Hepatic stellate cell (primary cell): ENCODE measurements around the gene OOSP4A.
"Not testable (repeated sequence)": the region's sequence is repeated elsewhere in the genome, so short reads cannot be mapped to it uniquely, and the experiment has no call there.

Experiments
- DNase-seq: peaks from one replicate; pipeline ENCODE4 v3.0.0; 2011; ENCODE audit warnings: low spot score

OOSP4A gene

GRCh38 chr11:59981106-59981770 lies 17.4 kb downstream of the OOSP4A start:
- no peak for DNase-seq

GRCh38 chr11:59982037-59982436 lies 18.2 kb downstream of the OOSP4A start:
- DNase-seq = not testable (repeated sequence)

GRCh38 chr11:59983212-59983611 lies 19.4 kb downstream of the OOSP4A start:
- no peak for DNase-seq

- DNase-seq = no peak
These were observed 20.5 kb downstream of the OOSP4A start for GRCh38 chr11:59984368-59984767.

GRCh38 chr11:59990421-59990820 lies 26.6 kb downstream of the OOSP4A start:
- no peak for DNase-seq

DNA sequence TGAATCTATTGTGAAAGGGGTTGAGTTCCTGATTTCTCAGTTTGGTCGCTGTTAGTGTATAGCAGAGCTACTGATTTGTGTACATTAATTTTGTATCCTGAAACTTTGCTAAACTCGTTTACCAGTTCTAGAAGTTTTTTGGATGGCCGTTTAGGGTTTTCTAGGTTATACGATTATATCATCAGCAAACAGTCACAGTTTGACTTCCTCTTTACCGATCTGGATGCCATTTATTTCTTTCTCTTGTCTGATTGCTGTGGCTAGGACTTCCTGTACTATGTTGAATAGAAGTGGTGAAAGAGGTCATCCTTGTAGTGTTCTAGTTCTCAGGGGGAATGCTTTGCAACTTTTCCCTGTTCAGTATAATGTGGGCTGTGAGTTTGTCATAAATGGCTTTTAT lies 28.6 kb downstream of the OOSP4A start:
- no peak for DNase-seq

DNA sequence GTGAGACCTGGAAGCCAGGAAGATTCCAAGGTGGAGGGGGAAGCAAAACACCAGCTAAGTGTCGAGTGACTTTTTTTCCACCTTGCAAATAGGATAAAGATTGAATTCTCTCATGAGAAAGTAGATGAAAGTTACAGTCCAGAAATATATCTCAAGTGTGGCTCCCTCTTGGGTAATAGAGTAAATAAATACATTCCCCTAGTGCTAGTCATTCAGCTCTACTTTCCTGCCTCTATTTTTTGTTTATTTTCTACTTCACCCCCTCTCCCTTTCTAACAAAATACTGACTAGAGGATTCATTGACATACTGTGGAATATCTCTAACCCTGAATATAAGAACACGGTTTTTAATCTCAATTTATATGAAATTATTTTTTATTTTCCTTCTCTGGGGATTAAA lies 34.0 kb downstream of the OOSP4A start:
- DNase-seq = no peak

DNA sequence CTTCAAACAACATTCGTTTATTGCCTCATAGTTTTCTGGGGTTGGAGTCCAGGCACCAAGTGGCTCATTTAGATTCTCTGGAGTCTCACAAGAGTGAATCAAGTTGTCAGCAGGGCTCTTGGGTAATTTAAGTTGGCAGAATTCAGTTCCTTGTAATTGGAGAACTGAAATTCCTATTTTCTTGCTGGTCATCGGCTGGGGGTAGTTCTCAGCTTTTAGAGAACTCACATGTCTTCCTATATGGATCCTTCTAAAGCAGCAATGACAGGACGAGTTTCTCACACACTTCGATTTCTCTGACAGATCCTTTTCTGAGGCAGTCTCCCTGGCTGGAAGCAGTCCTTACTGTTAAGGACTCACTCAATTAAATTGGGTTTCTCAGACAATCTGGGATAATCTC lies 35.9 kb downstream of the OOSP4A start:
- no peak for DNase-seq

DNA sequence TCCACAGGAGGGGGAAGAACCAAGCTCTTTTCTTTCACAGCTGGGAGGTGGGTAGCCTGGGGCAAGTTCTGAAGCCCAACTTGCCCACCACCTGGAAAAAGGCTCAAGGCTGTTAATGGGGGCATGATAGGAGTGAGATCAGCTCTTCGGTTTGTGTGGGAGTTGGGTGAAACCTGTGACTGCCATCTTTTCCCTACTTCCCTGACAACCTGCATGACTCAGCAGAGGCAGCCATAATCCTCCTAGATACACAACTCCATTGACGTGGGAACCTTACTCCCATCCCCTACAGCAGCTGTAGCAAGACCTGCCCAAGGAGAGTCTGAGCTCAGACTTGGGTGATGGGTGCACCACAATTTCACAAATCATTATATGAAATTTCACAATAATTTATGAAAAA lies 39.9 kb downstream of the OOSP4A start:
- no peak for DNase-seq

- no peak for DNase-seq
These were observed 41.5 kb downstream of the OOSP4A start for GRCh38 chr11:60005360-60005759.

DNA sequence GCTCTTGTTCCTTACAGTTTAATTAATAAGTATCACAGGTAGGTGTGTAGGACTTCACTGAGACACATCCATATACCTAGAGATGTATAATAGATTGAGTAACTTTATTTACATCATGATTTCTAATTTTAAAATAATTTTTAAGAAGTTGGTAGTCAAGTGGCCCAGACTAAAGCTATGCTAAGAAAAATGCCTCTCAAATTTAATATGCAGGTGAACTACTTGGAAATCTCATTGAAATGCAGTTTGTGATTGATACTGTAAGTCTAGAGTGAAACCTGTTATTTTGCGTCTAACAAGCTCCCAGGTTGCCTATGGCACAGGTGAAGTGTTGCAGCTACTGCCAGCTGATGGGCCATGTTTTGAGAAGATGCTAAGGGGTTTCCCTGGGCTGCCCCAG lies 53.0 kb downstream of the OOSP4A start, which contains the start of gene OOSP4B:
Gene OOSP4B (plus strand): TSS at position 301 of the 400 bp plus-strand sequence.
- no peak for DNase-seq

DNA sequence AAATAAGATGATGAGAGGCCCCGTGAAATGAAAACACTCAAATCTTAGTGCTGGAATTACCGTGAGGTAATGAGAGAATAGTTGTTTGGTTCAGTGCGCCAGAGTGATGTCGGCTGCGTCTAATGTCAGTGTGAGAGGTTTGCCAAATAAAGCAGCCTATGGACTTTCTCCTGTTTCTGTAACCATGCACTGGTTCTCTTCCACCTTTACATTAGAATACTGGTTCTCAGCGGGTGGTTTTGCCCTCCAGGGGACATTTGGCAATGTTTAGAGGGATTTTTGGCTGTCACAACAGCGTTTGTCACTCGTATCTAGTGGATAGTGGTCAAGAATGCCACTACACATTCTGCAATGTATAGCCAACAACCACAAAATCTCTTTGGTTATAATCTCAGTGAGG lies 54.2 kb downstream of the OOSP4A start:
- DNase-seq = no peak
